OCI-LY7 (cell line): ENCODE measurements around the gene DNAAF1. TPM values are rescaled to one million over a fixed set of nuclear protein-coding genes. Genes with fewer than 3 reads are reported as not detected.

ENCODE experiments used
- BruUV-seq: library from RNA; stranded (reverse); fragments of 400-500 nt; replicated peaks from 2 replicates; lab custom pipeline; 2021; lab: Mats Ljungman, UMichigan
- CTCF ChIA-PET: fragments of 300-600 bp; sonication (Branson Sonifier 250); formaldehyde crosslinking; loops from one replicate; lab custom pipeline; 2022; ENCODE audit warnings: antibody characterized with exemption; ENCODE audit not compliant: unreplicated experiment; lab: Charles Lee
- POLR2A ChIA-PET: fragments of 300-600 bp; sonication (Branson Sonifier 250); formaldehyde crosslinking; loops from one replicate; lab custom pipeline; 2022; ENCODE audit warnings: antibody characterized with exemption; lab: Charles Lee
- DNase-seq: peaks from one replicate; pipeline ENCODE4 v3.0.0-alpha.2; 2015; ENCODE audit warnings: low spot score
- H2AFZ ChIP-seq: fragments of 200-600 bp; sonication (generic), shearing (Covaris generic); 2 replicates; pipeline ENCODE4 v1.6.1; 2014; ENCODE audit warnings: mild to moderate bottlenecking, antibody characterized with exemption, low read length, moderate library complexity
- H3K27ac ChIP-seq: fragments of 200-600 bp; sonication (generic); 2 replicates; pipeline ENCODE4 v1.5.1; 2014; ENCODE audit warnings: mixed run types, low read depth, mild to moderate bottlenecking, moderate library complexity, low read length, inconsistent platforms; ENCODE audit not compliant: poor library complexity, severe bottlenecking
- H3K36me3 ChIP-seq: fragments of 200-600 bp; sonication (generic); 2 replicates; pipeline ENCODE4 v1.6.1; 2014; ENCODE audit warnings: mild to moderate bottlenecking, antibody characterized with exemption, low read length, moderate library complexity, mixed read lengths; ENCODE audit not compliant: insufficient read depth
- H3K4me1 ChIP-seq: fragments of 200-600 bp; sonication (generic); 2 replicates; pipeline ENCODE4 v1.5.1; 2014; ENCODE audit warnings: mild to moderate bottlenecking, low read length; ENCODE audit not compliant: insufficient read depth, poor library complexity, severe bottlenecking
- H3K4me2 ChIP-seq: fragments of 200-600 bp; sonication (generic); 2 replicates; pipeline ENCODE4 v1.6.1; 2014; ENCODE audit warnings: mild to moderate bottlenecking, low read length
- H3K4me3 ChIP-seq: fragments of 200-600 bp; sonication (generic); 2 replicates; pipeline ENCODE4 v1.5.1; 2014; ENCODE audit warnings: mild to moderate bottlenecking, low read depth, low read length; ENCODE audit not compliant: poor library complexity, severe bottlenecking
- H3K79me2 ChIP-seq: fragments of 200-600 bp; sonication (generic); 2 replicates; pipeline ENCODE4 v1.6.1; 2016; ENCODE audit warnings: low read depth, mild to moderate bottlenecking, low read length, moderate library complexity, mixed read lengths; ENCODE audit not compliant: insufficient read depth
- H3K9me2 ChIP-seq: fragments of 200-600 bp; sonication (generic); 2 replicates; pipeline ENCODE4 v1.6.1; 2016; ENCODE audit warnings: mild to moderate bottlenecking, low read length, mixed read lengths; ENCODE audit not compliant: insufficient read depth
- H3K9me3 ChIP-seq: fragments of 200-600 bp; sonication (generic); 2 replicates; pipeline ENCODE4 v1.6.1; 2014; ENCODE audit warnings: mild to moderate bottlenecking, mixed run types, low read length, mixed read lengths
- H4K20me1 ChIP-seq: fragments of 200-600 bp; sonication (generic); 2 replicates; pipeline ENCODE4 v1.6.1; 2014; ENCODE audit warnings: mild to moderate bottlenecking, antibody characterized with exemption, low read length, moderate library complexity, mixed read lengths; ENCODE audit not compliant: insufficient read depth
- CTCF ChIP-seq: fragments of 200-600 bp; sonication (generic); conservative IDR thresholded peaks from 2 replicates; pipeline ENCODE4 v1.5.1; 2014; ENCODE audit warnings: mild to moderate bottlenecking, antibody characterized with exemption, low read length, moderate library complexity, mixed read lengths
- EZH2phosphoT487 ChIP-seq: fragments of 200-600 bp; sonication (generic); IDR thresholded peaks from 2 replicates; pipeline ENCODE4 v1.6.1; 2018; ENCODE audit warnings: low read depth, borderline replicate concordance, mild to moderate bottlenecking, mixed run types, antibody characterized with exemption, low read length, moderate library complexity, mixed read lengths
- intact Hi-C: fragments of 100-400 bp; cut with micrococcal nuclease; formaldehyde crosslinking; loops from one replicate; pipeline ENCODE4 v1.10.0; 2022; ENCODE audit not compliant: unreplicated experiment
- total RNA-seq, 2 experiments: library from RNA; depleted of rRNA in 1 of 2; stranded (reverse); fragments of >200 nt in 1 of 2; shearing (Covaris generic) in 1 of 2; gene quantifications; 2 replicates each; pipeline ENCODE4 v1.2.3, GENCODE V29; 2014 to 2022

Gene DNAAF1
- total RNA-seq, 2 experiments from 2014 or later: 0.34 TPM; not detected in 1

DNA sequence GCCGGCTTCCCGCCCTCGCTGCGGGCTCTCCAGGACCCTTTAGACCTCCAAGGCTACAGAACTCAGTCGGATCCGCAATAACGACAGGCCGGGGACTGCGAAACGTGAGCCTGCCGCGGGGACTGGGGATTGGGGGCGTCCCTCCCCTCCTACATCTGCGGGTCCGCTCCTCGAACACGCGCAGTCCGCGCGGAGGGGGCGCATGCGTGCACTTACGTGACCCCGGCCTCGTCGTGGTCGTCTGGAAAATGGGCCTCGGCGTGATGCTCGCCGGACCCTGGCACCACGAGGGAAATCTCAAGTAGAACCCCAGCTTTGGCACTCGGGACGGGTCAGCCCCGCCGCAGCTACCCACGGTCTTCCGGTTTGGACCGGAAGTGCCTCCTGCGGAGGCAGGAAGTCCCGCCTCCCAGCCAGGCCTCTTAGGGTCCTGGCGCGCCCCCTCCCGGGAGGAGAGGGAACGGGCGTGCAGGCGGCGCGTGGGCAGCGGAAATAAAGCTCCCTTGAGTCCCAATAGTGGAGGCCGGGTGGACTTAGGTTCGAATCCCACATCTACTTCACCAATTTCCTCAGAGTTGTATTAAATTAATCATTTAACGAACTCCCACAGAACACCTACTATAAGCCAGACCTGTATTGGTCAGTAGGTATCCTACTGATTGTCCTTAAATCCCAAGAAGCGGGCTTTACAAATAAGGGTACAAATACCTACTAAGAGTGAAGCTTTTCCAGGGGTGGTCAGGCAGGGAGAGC, 41.8 kb downstream of the DNAAF1 start, which contains the start of gene TAF1C:
Gene TAF1C, minus strand, starts transcription at position 373 of the 753 bp plus-strand sequence. CDS start 2,069 bp downstream, outside the sequence.
- no peaks in the 10 kb centered on the region for H4K20me1 ChIP-seq
- H3K27ac ChIP-seq: peak within 1 kb of the TSS; percentile 40
- peak; percentile 96 for DNase-seq
- H2AFZ ChIP-seq: peak within 1 kb of the TSS; percentile 99
- CTCF ChIA-PET: interaction anchor here (0.9 to 1.9 kb wide), 7 partner anchors 75 to 477 kb away, joined by 3 to 11 read pairs (median 3); no protein-coding TSS in a partner anchor
- TF ChIP-seq CTCF (peak; percentile 92), EZH2phosphoT487 (no peak)
- intact Hi-C loops: loop anchor here (1.0 to 5.0 kb wide), 2 partner anchors 40 to 103 kb away; partner anchors contain the start of genes DNAAF1 and HSDL1
- H3K79me2 ChIP-seq: peaks cover 21% of the 10 kb centered on the region; the same call in 1 of the 2 replicates
- H3K36me3 ChIP-seq: peaks cover 32% of the 10 kb centered on the region; the same call in 1 of the 2 replicates
- peak within 1 kb of the TSS; percentile 96 for H3K4me3 ChIP-seq
- peak within 1 kb of the TSS; percentile 63 for H3K4me2 ChIP-seq
- H3K9me2 ChIP-seq: no peaks in the 10 kb centered on the region
- POLR2A ChIA-PET: interaction anchor here (0.7 to 0.9 kb wide), 2 partner anchors 18 to 172 kb away, joined by 3 read pairs; no protein-coding TSS in a partner anchor
- no peaks in the 10 kb centered on the region for H3K9me3 ChIP-seq
- BruUV-seq: no TSS peak
- H3K4me1 ChIP-seq: peaks cover 9% of the 10 kb centered on the region

DNA sequence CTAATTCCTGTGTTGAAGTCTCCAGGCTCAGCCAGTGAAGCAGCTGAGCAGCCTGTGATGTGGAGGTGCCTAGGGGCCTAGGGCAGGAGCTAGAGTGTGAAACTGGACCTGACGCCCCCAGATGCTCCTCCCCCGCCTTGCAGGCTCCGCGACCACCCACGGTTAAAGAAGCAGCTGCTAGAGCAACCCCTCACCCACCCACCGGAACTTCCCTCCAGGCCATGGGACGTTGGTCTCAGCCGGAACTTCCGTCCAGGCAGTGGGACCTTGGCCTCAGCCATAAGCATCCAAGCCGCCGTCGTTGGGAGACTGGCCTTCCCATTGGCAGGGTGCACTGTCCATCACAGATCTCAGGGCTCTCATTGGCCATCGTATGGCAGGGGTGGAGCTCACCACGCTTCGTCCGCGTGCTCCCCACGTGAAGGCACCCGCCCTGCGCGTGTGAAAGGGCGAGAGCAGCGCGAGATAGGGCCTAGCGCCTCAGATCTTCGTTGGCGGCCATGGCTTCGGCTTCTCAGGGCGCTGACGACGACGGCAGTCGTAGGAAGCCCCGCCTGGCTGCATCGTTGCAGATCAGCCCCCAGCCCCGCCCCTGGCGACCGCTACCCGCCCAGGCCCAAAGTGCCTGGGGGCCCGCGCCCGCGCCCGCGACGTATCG, 45.8 kb downstream of the DNAAF1 start, which contains the start of gene ADAD2:
Gene ADAD2, plus strand, starts transcription at position 427 of the 658 bp plus-strand sequence. Its CDS starts 74 bp downstream, at position 501.
- Histone ChIP-seq H3K4me2 (no peak within 1 kb of the TSS), H4K20me1 (no peaks in the 10 kb centered on the region), H3K4me3 (no peak within 1 kb of the TSS), H3K4me1 (peaks cover 4% of the 10 kb centered on the region), H3K9me2 (no peaks in the 10 kb centered on the region), H2AFZ (no peak within 1 kb of the TSS), H3K9me3 (no peaks in the 10 kb centered on the region), H3K27ac (no peak within 1 kb of the TSS), H3K36me3 (no peaks in the 10 kb centered on the region), H3K79me2 (peaks cover 9% of the 10 kb centered on the region; the same call in 1 of the 2 replicates)
- intact Hi-C loops: no loop called here
- no peak for TF ChIP-seq CTCF
- DNase-seq: no peak
- BruUV-seq: no TSS peak
- CTCF ChIA-PET: no interaction called here
- POLR2A ChIA-PET: no interaction called here
